ENCODE results near the gene LRPAP1.
"Not testable (repeated sequence)": the region's sequence is repeated elsewhere in the genome, so short reads cannot be mapped to it uniquely, and the experiment has no call there.

The LRPAP1 gene

DNA sequence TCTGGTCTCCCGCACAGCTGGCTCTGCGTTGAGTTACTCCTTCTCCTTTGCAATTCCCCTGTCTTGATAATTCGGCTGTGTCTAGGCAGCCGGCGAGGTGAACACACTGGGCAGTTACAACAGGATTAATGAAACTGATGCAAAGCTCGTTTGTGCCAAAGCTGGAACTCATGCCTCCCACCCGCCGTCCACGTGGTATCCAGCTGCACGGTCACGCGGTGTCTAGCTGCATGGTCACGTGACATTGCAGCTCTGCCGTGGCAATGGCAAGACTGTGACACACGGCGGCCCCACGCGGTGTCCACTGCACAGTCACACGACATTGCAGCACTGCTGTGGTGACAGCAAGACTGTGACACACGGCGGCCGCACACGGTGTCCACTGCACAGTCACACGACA lies 31.2 kb upstream of the LRPAP1 start:
- no peak for DNase-seq

DNA sequence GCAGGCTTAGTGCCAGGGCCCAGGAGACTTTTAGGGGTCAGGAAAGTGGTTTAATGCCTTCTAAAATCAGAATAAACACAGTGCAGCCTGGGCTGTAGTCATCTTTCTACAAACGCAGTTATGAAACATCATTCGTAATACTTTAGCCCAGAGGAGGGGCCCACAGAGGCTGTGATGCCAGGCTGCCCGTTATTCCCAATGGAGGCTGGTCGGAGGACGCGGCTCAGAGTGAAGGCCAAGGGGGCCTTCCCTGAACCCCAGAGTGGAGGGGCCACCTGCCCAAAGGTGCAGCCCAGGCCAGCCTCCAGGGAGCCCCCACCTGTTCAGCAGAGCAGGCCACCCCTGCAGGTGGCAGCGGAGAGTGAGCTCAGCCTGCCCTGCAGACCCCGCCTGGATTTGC lies 29.9 kb upstream of the LRPAP1 start:
- DNase-seq, result not testable (repeated sequence)

DNA sequence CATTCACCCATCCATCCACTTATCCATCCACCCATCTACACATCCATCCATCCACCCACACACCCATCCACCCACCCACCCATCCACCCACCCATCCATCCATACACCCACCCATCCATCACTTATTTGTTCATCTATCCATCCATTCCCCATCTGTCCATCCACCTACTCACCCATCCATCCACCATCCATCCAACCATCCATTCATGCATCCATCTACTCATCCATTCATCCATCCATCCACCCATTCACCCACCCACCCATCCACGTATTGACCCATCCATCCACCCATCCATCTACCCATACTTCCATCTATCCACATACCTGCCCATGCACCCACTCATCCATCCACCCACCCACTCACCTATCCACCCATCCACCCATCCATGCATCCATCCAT lies 28.2 kb upstream of the LRPAP1 start:
- not testable (repeated sequence) for DNase-seq

DNA sequence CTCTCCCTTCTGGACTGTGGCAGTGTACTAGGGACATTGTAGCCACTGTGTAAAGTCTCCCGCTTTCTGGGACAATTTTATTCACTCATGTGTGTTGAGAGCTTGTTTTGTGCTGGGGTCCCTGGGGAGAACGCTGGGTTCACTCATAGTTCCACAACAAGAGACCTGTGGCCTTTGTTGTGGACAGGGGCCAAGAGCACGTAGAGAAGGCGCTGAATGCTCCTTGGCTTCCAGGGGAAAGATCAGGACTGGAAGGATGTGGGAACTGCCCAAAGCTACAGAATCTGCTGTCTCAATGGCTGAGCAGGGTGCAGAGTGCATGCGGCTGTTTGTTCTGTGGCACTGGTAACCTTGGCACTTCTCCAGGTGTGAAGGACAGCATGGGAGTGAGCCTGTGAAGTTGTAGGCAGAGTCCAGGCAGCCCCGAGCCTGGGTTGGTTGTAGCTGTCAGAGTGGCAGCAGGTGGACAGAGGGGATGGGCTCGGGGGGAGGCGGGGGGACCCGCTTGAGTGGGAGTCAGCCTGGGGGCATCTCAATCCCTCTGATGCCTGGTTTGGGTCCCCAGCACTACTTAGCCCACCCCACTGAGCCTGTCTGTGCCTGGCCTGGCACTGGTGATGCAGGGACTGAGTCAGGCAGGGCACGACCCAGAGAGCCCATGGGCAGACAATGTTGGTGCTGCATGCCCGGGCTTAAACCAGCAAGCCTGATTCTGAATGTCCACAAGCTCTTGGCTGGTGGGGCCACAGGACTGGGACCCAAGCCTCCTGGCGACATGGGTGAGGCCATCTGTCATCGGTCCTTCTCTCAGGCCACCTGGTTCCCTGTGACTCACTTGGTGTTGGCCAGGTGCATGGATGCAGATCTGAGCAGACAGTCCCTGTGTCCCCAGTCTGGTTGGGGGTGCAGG lies 27.4 kb upstream of the LRPAP1 start:
- not testable (repeated sequence) for DNase-seq

DNA sequence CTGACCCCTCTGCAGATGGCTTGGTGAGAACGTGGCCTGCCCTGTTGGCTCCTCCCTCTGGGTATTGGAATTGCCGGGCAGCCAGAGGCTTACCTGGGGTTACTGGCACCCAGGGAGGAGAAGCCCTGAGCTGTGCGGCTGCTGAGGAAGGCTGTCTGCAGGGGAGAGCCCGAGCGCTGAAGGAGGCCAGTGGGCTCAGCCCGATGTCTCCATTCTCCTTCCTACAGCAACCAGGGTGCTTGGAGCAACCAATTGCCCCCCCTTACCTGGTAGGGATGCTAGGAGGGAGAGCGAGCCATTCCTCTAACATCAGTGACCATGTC lies 26.3 kb upstream of the LRPAP1 start:
- not testable (repeated sequence) for DNase-seq

DNA sequence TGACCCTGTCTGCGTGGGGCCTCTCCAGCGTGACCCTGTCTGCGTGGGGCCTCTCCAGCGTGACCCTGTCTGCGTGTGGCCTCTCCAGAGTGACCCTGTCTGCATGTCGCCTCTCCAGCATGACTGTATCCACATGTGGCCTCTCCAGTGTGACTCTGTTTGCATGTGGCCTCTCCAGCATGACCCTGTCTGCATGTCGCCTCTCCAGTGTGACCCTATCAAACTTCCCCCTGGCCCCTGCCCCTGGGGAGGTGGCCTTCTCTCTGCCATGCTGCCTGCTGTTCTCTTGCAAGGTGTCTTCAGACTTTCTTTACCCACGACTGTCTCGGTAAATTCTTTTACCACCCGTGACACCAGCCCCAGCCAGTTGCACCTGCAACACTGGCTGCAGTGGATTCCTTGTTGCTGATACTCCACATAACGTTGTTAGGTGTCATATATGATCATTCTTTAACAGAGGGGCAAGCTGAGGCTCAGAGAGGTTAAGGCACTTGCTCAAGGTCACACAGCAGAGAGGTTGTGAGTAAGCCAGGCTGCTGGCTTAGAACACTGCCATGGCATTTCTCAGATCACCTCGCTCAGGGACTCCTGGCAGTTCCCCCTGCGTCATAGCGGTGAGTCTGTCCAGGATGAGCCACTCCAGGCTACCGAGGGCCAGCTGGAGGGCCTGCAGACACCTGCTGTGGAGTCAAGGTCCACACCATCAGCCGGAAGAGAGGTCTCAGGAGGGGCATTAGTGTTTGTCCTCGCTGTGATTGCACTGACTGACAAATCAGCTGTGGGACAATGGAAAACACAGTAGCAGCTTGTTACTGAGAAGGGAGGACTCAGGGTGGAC lies 25.7 kb upstream of the LRPAP1 start:
- not testable (repeated sequence) for DNase-seq

DNA sequence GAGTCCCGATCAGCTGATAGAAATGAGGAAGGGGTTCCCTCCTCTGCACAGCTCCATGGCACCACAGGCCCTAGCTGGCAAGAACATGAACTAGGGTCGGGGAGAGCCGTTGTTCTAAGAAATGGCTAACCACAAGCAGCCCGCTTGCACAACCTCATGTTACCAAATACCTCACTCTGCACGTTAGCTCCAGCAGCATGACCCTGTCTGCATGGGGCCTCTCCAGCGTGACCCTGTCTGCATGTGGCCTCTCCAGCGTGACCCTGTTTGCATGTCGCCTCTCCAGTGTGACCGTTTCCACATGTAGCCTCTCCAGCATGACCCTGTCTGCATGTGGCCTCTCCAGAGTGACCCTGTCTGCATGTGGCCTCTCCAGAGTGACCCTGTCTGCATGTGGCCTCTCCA lies 24.9 kb upstream of the LRPAP1 start:
- not testable (repeated sequence) for DNase-seq

DNA sequence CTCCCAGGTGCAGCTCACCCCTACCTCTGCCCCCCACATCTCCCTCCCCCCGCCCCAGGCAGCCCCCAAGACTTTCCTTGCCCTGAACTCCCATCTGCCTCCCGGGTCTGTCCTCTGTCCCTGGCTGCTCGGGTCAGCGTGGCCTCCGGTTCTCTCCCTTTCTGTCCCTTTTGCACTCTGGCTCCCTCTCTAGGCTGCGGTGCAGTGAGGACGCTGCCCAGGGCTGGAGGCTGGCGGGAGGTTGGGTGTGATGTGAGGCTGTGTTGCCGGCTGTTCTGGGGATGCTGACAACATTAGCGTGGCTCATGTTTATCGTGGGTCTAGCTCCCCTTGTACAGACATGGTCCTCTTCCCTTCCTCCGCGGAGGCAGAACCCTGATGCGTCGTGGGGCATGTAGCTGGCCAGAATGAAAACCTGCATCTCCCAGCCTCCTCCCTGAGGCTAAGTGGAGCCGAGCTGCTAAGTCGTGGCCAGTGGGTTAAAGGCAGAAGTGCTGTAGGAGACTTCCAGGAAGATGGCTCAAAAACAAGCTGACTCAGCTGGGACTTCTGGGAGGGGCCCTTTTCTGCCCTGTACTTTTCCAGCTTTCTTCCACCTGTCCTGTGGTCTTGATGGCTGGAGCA lies 24.1 kb upstream of the LRPAP1 start:
- not testable (repeated sequence) for DNase-seq

DNA sequence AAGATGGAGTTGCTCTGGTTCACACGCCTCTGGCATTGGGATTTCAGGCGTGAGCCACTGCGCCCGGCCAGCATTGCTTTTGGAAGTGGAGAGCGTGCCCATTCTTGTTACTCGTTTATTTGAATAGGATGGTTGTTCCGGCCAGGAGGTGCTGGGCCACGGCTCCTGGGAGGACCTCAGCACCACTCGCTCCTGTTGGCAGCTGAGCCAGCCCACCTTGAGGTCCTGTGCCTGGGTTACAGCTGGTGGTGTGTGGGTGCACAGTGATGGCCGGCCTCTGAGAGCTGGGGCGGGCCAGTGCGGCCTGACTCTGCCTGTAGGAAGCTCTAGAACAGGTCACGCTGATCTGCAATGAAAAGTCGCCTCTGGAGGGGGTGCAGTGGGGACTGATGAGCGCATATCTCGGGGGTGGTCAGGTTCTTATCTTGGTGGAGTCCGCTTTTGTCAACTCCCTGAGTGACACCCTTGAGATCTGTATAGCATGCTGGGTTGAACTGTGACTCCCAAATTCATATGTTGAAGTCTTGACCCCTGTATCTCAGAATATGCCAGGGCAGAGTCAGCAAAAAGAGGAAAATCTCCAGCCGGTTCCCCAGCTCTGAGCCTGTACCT lies 23.3 kb upstream of the LRPAP1 start:
- DNase-seq, result not testable (repeated sequence)

DNA sequence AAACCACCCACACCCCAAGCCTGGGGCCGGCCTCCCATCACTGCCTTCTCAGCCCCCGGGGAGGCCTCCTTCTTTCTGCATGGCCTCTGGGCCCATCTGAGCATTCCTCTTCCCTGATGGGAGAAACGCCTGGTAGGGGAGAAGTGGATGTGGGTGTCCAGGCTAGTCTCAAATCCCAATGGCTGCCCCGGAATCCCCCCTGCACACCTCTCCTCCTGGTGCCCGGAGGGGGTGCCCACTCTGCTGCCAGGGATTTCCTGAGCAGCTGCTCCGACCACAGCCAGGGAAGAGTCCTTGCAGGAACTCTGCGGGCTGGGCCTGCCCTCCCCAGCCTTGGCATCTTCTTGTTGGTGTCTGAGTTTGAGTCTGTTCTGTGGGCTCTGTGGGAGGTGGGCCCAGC lies 19.1 kb upstream of the LRPAP1 start:
- DNase-seq, result not testable (repeated sequence)

DNA sequence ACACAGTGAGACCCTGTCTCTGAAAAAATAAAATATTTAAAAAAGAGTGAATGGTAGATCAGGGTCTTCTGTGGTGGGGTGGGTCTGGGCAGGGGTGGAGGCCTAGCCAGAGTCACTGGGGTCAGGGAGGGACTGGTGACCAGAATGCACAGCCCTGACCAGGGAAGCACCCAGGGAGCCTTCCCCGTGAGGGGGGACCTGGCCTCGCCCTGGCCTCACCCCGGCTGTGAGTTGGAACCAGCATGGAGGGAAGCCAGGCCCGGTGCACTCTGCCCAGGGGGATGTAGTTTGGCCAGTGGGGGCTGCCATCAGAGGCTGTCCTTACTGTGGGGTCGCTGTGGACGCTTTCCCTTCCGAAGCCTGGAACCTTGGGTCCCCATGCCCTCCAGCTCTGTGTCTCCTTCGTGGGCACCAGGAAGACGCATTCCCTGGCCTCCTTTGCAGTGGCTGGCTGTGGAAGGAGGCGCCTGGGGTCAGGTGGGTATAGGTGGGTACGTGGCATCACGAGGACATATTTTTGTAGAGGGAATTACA lies 18.6 kb upstream of the LRPAP1 start:
- DNase-seq, result not testable (repeated sequence)

DNA sequence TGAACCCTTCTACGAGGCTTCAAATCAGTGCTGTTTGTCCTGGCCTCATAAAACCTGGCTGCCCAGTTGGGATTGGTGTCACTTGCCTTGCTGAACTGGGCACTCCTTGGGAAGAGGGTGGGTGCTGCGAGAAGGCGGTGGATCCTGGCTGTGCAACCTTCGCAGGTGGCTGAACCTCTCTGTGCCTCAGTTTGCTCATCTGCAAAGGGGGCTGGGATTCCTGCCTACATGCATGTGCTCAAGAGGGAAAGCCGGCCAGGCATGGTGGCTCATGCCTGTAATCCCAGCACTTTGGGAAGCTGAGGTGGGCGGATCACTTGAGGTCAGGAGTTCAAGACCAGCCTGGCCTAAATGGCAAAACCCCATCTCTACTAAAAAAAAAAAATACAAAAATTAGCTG lies 17.8 kb upstream of the LRPAP1 start:
- not testable (repeated sequence) for DNase-seq

DNA sequence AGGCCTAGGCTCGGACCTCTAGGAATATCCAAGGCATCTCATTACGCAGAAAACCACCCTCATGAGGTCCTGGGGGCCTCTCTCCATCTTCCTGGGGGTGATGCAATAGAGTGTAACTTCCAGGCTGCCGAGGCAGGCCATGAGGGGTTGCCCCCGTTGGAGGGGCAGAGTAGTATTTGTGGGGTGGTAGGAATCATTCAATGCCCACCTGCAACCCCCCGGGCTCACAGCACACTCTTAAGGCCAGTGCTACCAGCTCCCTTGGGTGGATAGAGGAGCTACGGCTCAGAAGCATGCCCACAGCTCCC lies 17.4 kb upstream of the LRPAP1 start:
- DNase-seq, result not testable (repeated sequence)

DNA sequence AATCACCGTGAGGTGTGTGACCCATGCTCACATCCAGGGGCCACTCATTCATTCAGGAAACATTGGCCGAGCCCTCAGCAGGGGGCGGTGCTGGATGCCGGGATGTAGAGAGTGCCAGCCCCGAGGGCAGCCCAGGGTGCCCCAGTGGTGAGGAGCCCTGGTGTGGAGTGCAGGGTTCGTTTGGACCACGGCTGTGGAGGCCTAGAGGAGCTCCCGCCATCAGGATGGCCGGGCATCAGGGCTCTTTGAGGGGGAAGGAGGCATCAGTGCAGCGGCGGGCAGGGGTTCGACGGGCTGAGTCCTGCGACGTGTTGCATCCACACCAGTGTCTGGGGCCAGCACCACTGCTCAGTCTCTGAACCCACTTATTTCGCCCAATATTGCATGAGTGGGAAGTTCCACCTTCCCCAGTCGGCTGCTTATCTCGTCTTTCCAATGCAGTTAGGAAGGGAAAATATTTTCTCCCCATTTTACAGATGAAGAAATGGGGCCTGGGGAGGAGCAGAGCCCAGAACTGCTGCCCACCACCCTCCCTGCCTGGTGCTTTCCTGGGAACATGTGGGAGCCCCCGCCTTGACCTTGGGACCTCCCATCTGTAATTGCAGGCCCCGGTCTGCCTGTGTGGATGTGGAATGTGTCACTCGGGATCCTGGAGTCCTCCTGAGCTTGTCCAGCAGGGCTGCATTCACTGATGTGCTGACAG lies 16.9 kb upstream of the LRPAP1 start:
- not testable (repeated sequence) for DNase-seq

DNA sequence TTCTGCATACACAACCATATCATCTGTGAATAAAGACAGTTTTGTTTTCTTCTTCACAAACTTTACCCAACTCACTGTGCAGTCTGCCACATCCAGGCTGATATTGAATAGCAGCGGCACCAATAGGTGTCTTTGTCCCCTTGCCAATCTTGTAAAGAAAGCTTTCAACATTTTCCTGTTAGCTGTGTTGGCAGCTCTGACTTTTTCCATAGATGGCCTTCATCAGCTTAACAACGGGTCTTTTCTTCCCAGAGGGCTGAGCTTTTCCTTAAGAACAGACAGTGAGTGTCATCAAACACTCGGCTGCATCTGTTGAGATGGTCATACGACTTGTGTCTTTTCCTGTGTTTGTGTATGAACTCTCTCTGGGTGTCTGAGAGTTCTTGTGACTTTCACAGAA lies 14.5 kb upstream of the LRPAP1 start:
- not testable (repeated sequence) for DNase-seq

DNA sequence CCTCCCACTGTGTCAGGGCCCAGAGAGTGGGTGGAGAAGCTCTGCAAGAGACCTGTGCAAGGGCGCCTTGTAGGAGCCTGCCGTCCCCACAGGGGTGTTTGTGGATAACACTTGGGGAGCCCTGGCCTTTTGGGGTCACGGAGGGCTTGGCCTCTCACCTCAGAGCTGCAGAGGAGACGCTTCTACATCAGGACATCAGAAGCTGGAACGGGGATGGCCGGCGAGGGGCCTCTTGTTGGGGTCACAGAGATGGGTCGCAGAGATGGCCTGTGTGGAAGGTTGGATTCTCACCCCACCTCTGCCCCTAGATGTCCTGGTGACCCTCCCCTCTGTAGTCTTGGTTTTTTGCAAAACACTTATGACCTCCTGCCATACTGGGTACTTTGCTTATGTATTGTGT lies 13.1 kb upstream of the LRPAP1 start:
- not testable (repeated sequence) for DNase-seq

DNA sequence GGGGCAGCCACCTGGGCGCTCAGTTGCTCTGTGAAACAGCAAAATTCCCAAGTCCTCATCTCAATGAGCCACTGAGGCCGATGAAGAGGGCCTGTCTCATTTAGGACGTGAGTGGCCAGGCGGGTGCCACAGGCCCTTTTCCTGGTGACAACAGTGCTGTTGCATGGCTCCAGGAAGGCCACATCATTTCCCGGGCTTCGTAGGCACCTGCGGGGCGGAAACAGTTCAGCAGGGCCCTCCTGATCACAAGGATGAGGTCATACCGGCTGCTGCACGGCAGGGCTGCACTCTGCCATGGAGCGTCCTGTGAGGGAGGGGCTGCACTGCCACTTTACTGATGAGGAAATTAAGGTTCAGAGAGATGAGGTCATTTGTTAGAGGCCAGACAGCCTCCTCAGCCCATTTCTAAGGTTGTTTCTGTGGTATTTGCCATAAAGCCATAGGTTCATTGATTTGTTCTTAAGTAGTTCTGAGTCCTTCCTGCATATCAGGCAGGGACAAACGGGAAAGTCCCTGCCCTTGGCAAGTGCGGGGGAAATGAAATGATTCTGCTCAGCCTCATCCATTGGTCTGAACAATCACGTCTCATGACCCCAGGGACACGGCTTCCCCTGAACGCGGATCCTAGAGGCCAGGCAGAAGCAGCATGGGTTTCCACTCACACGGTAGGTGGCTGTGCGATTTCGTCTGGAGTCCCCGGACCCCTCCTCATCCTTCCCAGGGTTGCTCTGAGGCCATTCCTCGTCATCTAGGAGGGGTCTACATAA lies 12.2 kb upstream of the LRPAP1 start:
- not testable (repeated sequence) for DNase-seq

DNA sequence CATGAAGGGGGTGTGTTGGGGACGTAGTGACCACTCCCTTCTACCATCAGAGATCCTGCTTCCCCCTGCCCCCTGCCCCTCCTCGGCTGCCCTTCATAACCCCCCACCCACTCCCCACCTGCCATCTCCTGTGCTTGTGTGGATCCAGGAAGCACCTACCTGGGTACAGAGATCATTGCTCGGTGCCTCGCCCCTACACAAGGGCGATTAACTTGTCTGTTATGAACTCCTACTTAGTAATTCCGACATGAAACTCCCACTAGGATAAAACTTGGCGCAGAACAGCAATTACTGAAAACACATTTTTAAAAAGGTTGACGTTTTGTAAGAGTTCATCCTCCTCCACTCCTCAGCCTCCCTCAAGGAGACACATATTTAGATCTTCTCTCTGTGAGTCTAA lies 11.2 kb upstream of the LRPAP1 start:
- not testable (repeated sequence) for DNase-seq

DNA sequence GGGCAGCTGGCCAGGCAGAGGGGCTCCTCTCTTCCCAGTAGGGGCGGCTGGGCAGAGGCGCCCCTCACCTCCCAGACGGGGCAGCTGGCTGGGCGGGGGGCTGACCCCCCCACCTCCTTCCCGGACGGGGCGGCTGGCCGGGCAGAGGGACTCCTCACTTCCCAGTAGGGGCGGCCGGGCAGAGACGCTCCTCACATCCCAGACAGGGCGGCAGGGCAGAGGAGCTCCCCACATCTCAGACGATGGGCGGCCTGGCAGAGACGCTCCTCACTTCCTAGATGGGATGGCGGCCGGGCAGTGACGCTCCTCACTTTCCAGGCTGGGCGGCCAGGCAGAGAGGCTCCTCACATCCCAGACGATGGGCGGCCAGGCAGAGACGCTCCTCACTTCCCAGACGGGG lies 6.7 kb upstream of the LRPAP1 start:
- DNase-seq, result not testable (repeated sequence)

DNA sequence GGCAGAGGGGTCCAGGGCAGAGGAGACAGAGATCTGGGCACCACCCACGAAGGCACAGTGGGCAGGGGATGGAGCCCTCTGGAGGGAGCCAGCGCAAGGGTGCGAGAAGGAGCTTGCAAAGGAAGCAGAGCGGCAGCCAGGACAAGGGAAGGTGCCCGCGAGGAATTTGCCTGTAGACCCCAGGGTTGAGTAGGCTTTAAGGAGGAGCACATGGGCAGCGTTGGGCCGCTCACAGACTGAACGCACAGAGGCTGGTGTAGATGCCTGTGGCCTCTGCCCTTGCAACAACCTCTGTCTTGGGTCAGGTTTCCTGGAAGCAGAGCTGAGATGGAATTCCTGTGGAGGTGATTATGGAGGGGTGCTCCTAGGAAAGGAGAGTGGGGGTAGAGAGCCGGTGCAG lies 3.6 kb upstream of the LRPAP1 start:
- not testable (repeated sequence) for DNase-seq

DNA sequence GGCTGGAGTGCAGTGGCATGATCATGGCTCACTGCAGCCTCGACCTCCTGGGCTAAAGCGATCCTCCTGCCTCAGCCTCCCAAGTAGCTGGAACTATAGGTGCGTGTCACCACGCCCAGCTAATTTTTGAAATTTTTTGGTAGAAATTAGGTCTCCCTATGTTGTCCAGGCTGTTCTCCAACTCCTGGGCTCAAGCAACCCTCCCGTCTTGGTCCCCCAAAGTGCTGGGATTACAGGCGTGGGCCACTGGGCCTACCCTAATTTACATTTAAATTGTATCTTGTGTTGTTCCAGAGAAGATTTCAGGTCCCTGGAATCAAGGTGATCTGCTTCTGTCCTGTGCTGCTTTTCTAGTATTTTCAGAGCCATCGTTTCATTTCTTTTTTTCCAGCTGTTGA lies 1.2 kb upstream of the LRPAP1 start:
- no peak for DNase-seq

All from right kidney (tissue), 1 donor.